GM19193 (cell line): Measurements from ENCODE around the gene CLASRP.

Experiments
- POLR2A ChIP-seq: IDR thresholded peaks from 4 replicates; pipeline ENCODE4 v1.6.1; 2011; ENCODE audit not compliant: insufficient read depth, insufficient read length; ENCODE audit errors: extremely low read depth

The CLASRP gene

GRCh38 chr19:45099467-45100191, 60.8 kb downstream of the CLASRP start:
- TF ChIP-seq POLR2A = no peak

GRCh38 chr19:45100201-45100600, 61.4 kb downstream of the CLASRP start:
- no peak for TF ChIP-seq POLR2A

- TF ChIP-seq POLR2A = no peak
These were observed 62.0 kb downstream of the CLASRP start for GRCh38 chr19:45100846-45101252.

- no peak for TF ChIP-seq POLR2A
These were observed 63.0 kb downstream of the CLASRP start for GRCh38 chr19:45101806-45102205.

- TF ChIP-seq POLR2A = no peak
These were observed 63.6 kb downstream of the CLASRP start for GRCh38 chr19:45102481-45102880.

GRCh38 chr19:45103156-45103507, 64.3 kb downstream of the CLASRP start:
- peak; percentile 52 for TF ChIP-seq POLR2A

GRCh38 chr19:45103508-45104319, 64.9 kb downstream of the CLASRP start:
- TF ChIP-seq POLR2A = no peak

- no peak for TF ChIP-seq POLR2A
These were observed 66.0 kb downstream of the CLASRP start for GRCh38 chr19:45104658-45105349.

GRCh38 chr19:45107621-45108150, 68.8 kb downstream of the CLASRP start:
- TF ChIP-seq POLR2A = no peak

- TF ChIP-seq POLR2A = no peak
These were observed 72.0 kb downstream of the CLASRP start for GRCh38 chr19:45110851-45111266.

- TF ChIP-seq POLR2A = no peak
These were observed 73.4 kb downstream of the CLASRP start for GRCh38 chr19:45112111-45112827.

- TF ChIP-seq POLR2A = no peak
These were observed 74.8 kb downstream of the CLASRP start for GRCh38 chr19:45113628-45114027.

- no peak for TF ChIP-seq POLR2A
These were observed 75.3 kb downstream of the CLASRP start for GRCh38 chr19:45114116-45114515.

GRCh38 chr19:45115809-45116615, 77.2 kb downstream of the CLASRP start:
- TF ChIP-seq POLR2A = no peak
